Measurements from ENCODE around the gene OARD1. TPM values are rescaled to one million over a fixed set of nuclear protein-coding genes. Genes with fewer than 3 reads are reported as not detected.
A peak's percentile ranks its signal among the peaks of the same experiment; 100 is the strongest.

Gene OARD1
- total and polyA plus RNA-seq, 12 donors = 13.7 to 31.2 (median 17.0) TPM

DNA sequence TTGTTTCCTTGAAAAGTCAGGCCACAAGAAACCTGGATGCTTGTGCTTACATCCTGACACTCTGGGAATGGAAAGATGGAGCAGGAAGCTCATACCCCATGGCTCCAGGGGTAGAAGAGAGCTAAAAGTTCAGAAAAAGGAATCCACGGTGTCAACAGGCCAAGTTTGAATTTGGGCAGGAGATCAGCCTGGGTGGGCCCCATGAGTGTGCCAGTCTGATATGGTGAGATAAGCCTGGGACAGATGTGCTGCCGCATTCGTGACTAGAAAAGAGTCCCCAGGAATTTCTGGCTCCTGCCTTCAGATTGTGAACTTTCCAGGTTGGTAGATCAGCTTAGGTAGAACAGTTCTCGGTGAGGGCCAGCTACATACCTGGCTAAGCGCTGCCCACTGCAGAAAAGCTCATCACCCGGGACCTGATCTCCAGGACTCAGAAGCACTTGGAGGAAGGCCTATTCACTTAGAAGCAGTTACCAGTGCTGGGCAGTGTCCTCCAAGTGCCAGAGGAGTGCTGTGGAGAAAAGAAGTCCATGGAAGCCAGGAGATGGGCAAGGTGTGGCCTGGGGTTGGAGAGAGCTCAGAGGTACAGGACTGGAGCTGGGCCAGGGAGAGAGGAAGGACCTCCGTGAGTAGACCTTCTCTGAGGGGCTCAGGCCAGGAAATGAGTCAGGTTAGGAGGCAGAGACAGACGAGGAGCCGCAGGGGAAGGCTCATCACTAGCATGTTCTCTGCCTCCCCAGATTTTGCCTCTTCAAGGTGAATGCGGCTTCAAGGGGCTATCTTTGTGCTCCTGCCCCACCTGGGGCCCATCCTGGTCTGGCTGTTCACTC, 29.7 kb downstream of the OARD1 start, which contains the start of gene TSPO2:
TSS of gene TSPO2 (plus strand) at position 242 of the 830 bp plus-strand sequence. CDS start at position 761, 519 bp downstream.
- H3K36me3 ChIP-seq = no peaks in the 10 kb centered on the region
- H3K27ac ChIP-seq = no peak within 1 kb of the TSS
- intact Hi-C loops (cut with DNase I) = no loop called here
- H3K27me3 ChIP-seq = no peaks in the 10 kb centered on the region
- ATAC-seq (no peak), DNase-seq (no peak)
- H3K9me3 ChIP-seq = no peaks in the 10 kb centered on the region
- no peak within 1 kb of the TSS for H3K4me3 ChIP-seq
- TF ChIP-seq CTCF (IDR thresholded peaks at IDR 0.05) = no peak
- WGBS, 2 donors = 71 to 82% methylated on average over 10 of the region's 10 CpGs
- no peaks in the 10 kb centered on the region for H3K4me1 ChIP-seq

DNA sequence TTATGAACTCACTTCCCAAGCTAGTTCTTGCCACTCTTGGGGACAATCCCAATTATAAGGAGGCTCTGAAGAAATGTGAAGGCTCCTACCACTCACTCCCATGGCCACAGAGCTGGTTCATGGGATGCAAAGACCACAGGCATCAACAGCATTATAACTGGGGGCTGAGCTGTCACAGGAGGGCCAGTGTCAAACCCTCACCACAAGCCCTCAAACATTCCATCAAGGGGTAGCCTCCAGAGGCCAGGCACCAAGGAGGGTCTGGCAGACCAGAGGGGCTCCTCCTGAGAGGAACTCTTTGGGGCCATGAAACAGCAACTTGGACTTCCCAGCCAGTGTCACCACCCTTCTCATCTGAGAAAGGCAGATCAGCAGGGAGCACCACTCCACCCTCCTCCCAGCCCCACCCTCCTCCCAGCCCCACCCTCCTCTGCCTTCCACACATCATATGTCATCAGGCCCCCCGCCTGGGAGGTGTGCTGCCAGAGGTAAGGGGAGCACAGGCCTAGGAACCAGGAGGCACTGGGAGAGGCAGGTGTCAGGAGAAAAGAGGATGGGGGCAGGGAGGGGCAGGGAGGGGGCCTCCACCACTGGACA, 31.1 kb downstream of the OARD1 start:
- no peak overlapping the region for H3K4me3 ChIP-seq
- H3K4me1 ChIP-seq = no peaks in the 10 kb centered on the region
- no peak overlapping the region for H3K27ac ChIP-seq
- intact Hi-C loops (cut with DNase I) = no loop called here
- DNase-seq (no peak), ATAC-seq (no peak)
- 88 to 94% methylated on average over 1 of the region's 1 CpG for WGBS, 2 donors
- H3K36me3 ChIP-seq = no peaks in the 10 kb centered on the region
- no peak for TF ChIP-seq CTCF (IDR thresholded peaks at IDR 0.05)
- no peaks in the 10 kb centered on the region for H3K27me3 ChIP-seq
- H3K9me3 ChIP-seq = no peaks in the 10 kb centered on the region

GRCh38 chr6:41040101-41040939, 31.8 kb downstream of the OARD1 start:
- H3K27me3 ChIP-seq = no peaks in the 10 kb centered on the region
- DNase-seq = no peak
- no peaks in the 10 kb centered on the region for H3K4me1 ChIP-seq
- no peaks in the 10 kb centered on the region for H3K36me3 ChIP-seq
- no peak overlapping the region for H3K4me3 ChIP-seq
- TF ChIP-seq CTCF (IDR thresholded peaks at IDR 0.05) = no peak
- no peak overlapping the region for H3K27ac ChIP-seq
- 81% methylated on average over 6 of the region's 6 CpGs for WGBS, 2 donors
- no peaks in the 10 kb centered on the region for H3K9me3 ChIP-seq
- peak in 3 of 8 donors; percentile 11 to 36 (median 34) for ATAC-seq
- intact Hi-C loops (cut with DNase I) = no loop called here

Measured in heart right ventricle (tissue), 16 donors.